OCI-LY7 (cell line): ENCODE results near the gene MTHFD1L. TPM values are rescaled to one million over a fixed set of nuclear protein-coding genes. Genes with fewer than 3 reads are reported as not detected.

Experiments
- BruUV-seq: library from RNA; stranded (reverse); fragments of 400-500 nt; replicated peaks from 2 replicates; lab custom pipeline; 2021; lab: Mats Ljungman, UMichigan
- CTCF ChIA-PET: fragments of 300-600 bp; sonication (Branson Sonifier 250); formaldehyde crosslinking; loops from one replicate; lab custom pipeline; 2022; ENCODE audit warnings: antibody characterized with exemption; ENCODE audit not compliant: unreplicated experiment; lab: Charles Lee
- POLR2A ChIA-PET: fragments of 300-600 bp; sonication (Branson Sonifier 250); formaldehyde crosslinking; loops from one replicate; lab custom pipeline; 2022; ENCODE audit warnings: antibody characterized with exemption; lab: Charles Lee
- DNase-seq: peaks from one replicate; pipeline ENCODE4 v3.0.0-alpha.2; 2015; ENCODE audit warnings: low spot score
- H2AFZ ChIP-seq: fragments of 200-600 bp; sonication (generic), shearing (Covaris generic); 2 replicates; pipeline ENCODE4 v1.6.1; 2014; ENCODE audit warnings: mild to moderate bottlenecking, antibody characterized with exemption, low read length, moderate library complexity
- H3K27ac ChIP-seq: fragments of 200-600 bp; sonication (generic); 2 replicates; pipeline ENCODE4 v1.5.1; 2014; ENCODE audit warnings: mixed run types, low read depth, mild to moderate bottlenecking, moderate library complexity, low read length, inconsistent platforms; ENCODE audit not compliant: poor library complexity, severe bottlenecking
- H3K36me3 ChIP-seq: fragments of 200-600 bp; sonication (generic); 2 replicates; pipeline ENCODE4 v1.6.1; 2014; ENCODE audit warnings: mild to moderate bottlenecking, antibody characterized with exemption, low read length, moderate library complexity, mixed read lengths; ENCODE audit not compliant: insufficient read depth
- H3K4me1 ChIP-seq: fragments of 200-600 bp; sonication (generic); 2 replicates; pipeline ENCODE4 v1.5.1; 2014; ENCODE audit warnings: mild to moderate bottlenecking, low read length; ENCODE audit not compliant: insufficient read depth, poor library complexity, severe bottlenecking
- H3K4me2 ChIP-seq: fragments of 200-600 bp; sonication (generic); 2 replicates; pipeline ENCODE4 v1.6.1; 2014; ENCODE audit warnings: mild to moderate bottlenecking, low read length
- H3K4me3 ChIP-seq: fragments of 200-600 bp; sonication (generic); 2 replicates; pipeline ENCODE4 v1.5.1; 2014; ENCODE audit warnings: mild to moderate bottlenecking, low read depth, low read length; ENCODE audit not compliant: poor library complexity, severe bottlenecking
- H3K79me2 ChIP-seq: fragments of 200-600 bp; sonication (generic); 2 replicates; pipeline ENCODE4 v1.6.1; 2016; ENCODE audit warnings: low read depth, mild to moderate bottlenecking, low read length, moderate library complexity, mixed read lengths; ENCODE audit not compliant: insufficient read depth
- H3K9me2 ChIP-seq: fragments of 200-600 bp; sonication (generic); 2 replicates; pipeline ENCODE4 v1.6.1; 2016; ENCODE audit warnings: mild to moderate bottlenecking, low read length, mixed read lengths; ENCODE audit not compliant: insufficient read depth
- H3K9me3 ChIP-seq: fragments of 200-600 bp; sonication (generic); 2 replicates; pipeline ENCODE4 v1.6.1; 2014; ENCODE audit warnings: mild to moderate bottlenecking, mixed run types, low read length, mixed read lengths
- H4K20me1 ChIP-seq: fragments of 200-600 bp; sonication (generic); 2 replicates; pipeline ENCODE4 v1.6.1; 2014; ENCODE audit warnings: mild to moderate bottlenecking, antibody characterized with exemption, low read length, moderate library complexity, mixed read lengths; ENCODE audit not compliant: insufficient read depth
- CTCF ChIP-seq: fragments of 200-600 bp; sonication (generic); conservative IDR thresholded peaks from 2 replicates; pipeline ENCODE4 v1.5.1; 2014; ENCODE audit warnings: mild to moderate bottlenecking, antibody characterized with exemption, low read length, moderate library complexity, mixed read lengths
- EZH2phosphoT487 ChIP-seq: fragments of 200-600 bp; sonication (generic); IDR thresholded peaks from 2 replicates; pipeline ENCODE4 v1.6.1; 2018; ENCODE audit warnings: low read depth, borderline replicate concordance, mild to moderate bottlenecking, mixed run types, antibody characterized with exemption, low read length, moderate library complexity, mixed read lengths
- intact Hi-C: fragments of 100-400 bp; cut with micrococcal nuclease; formaldehyde crosslinking; loops from one replicate; pipeline ENCODE4 v1.10.0; 2022; ENCODE audit not compliant: unreplicated experiment
- total RNA-seq, 2 experiments: library from RNA; depleted of rRNA in 1 of 2; stranded (reverse); fragments of >200 nt in 1 of 2; shearing (Covaris generic) in 1 of 2; gene quantifications; 2 replicates each; pipeline ENCODE4 v1.2.3, GENCODE V29; 2014 to 2022

Gene MTHFD1L
- total RNA-seq, 2 experiments from 2014 or later = 68.4 to 144 TPM

GRCh38 chr6:150876598-150876997 lies 11.1 kb downstream of the MTHFD1L start:
- no peak for DNase-seq
- H3K36me3 ChIP-seq = peaks cover 83% of the 10 kb centered on the region
- no peaks in the 10 kb centered on the region for H3K9me2 ChIP-seq
- no peaks in the 10 kb centered on the region for H3K4me1 ChIP-seq
- no peak for TF ChIP-seq EZH2phosphoT487
- TF ChIP-seq CTCF = no peak
- no peaks in the 10 kb centered on the region for H3K9me3 ChIP-seq
- ChIA-PET CTCF (no interaction called here), POLR2A (no interaction called here)
- no peak overlapping the region for H3K27ac ChIP-seq
- H3K4me2 ChIP-seq = no peak overlapping the region
- peaks cover 73% of the 10 kb centered on the region for H3K79me2 ChIP-seq
- BruUV-seq = no TSS peak
- H3K4me3 ChIP-seq = no peak overlapping the region
- H4K20me1 ChIP-seq = peaks cover 9% of the 10 kb centered on the region; the same call in 1 of the 2 replicates
- intact Hi-C loops = no loop called here
- no peak overlapping the region for H2AFZ ChIP-seq

- Histone ChIP-seq H4K20me1 (peaks cover 9% of the 10 kb centered on the region; the same call in 1 of the 2 replicates), H3K27ac (no peak overlapping the region), H3K36me3 (peaks cover 86% of the 10 kb centered on the region), H3K4me1 (no peaks in the 10 kb centered on the region), H3K4me2 (no peak overlapping the region), H3K79me2 (peaks cover 71% of the 10 kb centered on the region), H3K4me3 (no peak overlapping the region), H3K9me3 (no peaks in the 10 kb centered on the region), H3K9me2 (no peaks in the 10 kb centered on the region), H2AFZ (no peak overlapping the region)
- DNase-seq = no peak
- no TSS peak for BruUV-seq
- CTCF ChIA-PET = no interaction called here
- POLR2A ChIA-PET = no interaction called here
- TF ChIP-seq EZH2phosphoT487 (no peak), CTCF (no peak)
- intact Hi-C loops = no loop called here
Measured at GRCh38 chr6:150877928-150878327, 12.4 kb downstream of the MTHFD1L start.

- H3K4me1 ChIP-seq = no peaks in the 10 kb centered on the region
- CTCF ChIA-PET = no interaction called here
- no peaks in the 10 kb centered on the region for H3K9me3 ChIP-seq
- H3K4me2 ChIP-seq = no peak overlapping the region
- peaks cover 9% of the 10 kb centered on the region; the same call in 1 of the 2 replicates for H4K20me1 ChIP-seq
- H3K27ac ChIP-seq = no peak overlapping the region
- intact Hi-C loops = no loop called here
- no peak for TF ChIP-seq EZH2phosphoT487
- TF ChIP-seq CTCF = no peak
- no peak overlapping the region for H2AFZ ChIP-seq
- H3K4me3 ChIP-seq = no peak overlapping the region
- no peaks in the 10 kb centered on the region for H3K9me2 ChIP-seq
- POLR2A ChIA-PET = no interaction called here
- peaks cover 88% of the 10 kb centered on the region for H3K36me3 ChIP-seq
- BruUV-seq = no TSS peak
- DNase-seq = no peak
- peaks cover 65% of the 10 kb centered on the region for H3K79me2 ChIP-seq
Measured at GRCh38 chr6:150878347-150879213, 13.1 kb downstream of the MTHFD1L start.
